Hepatocyte (in vitro differentiated cells): ENCODE results near the gene PRRT3. TPM values are rescaled to one million over a fixed set of nuclear protein-coding genes. Genes with fewer than 3 reads are reported as not detected.

Experiments
- DNase-seq: peaks from one replicate; pipeline ENCODE4 v3.0.0-alpha.2; 2016; ENCODE audit warnings: low spot score
- H2AFZ ChIP-seq: fragments of 200-600 bp; sonication (generic); 2 replicates; pipeline ENCODE4 v1.6.0; 2016; ENCODE audit warnings: antibody characterized with exemption, mild to moderate bottlenecking
- H3K27ac ChIP-seq: fragments of 200-600 bp; sonication (generic); 2 replicates; pipeline ENCODE4 v1.5.1; 2016; ENCODE audit warnings: mild to moderate bottlenecking
- H3K27me3 ChIP-seq: fragments of 200-600 bp; sonication (generic); 2 replicates; pipeline ENCODE4 v1.6.1; 2016
- H3K36me3 ChIP-seq: fragments of 200-600 bp; sonication (generic); replicated peaks from 2 replicates; pipeline ENCODE4 v1.5.1; 2016; ENCODE audit warnings: low read depth; ENCODE audit not compliant: insufficient read depth
- H3K4me1 ChIP-seq: fragments of 200-600 bp; sonication (generic); 2 replicates; pipeline ENCODE4 v1.5.1; 2016; ENCODE audit warnings: mild to moderate bottlenecking, moderate library complexity; ENCODE audit not compliant: insufficient read depth
- H3K4me2 ChIP-seq: fragments of 200-600 bp; sonication (generic); 2 replicates; pipeline ENCODE4 v1.6.0; 2016
- H3K4me3 ChIP-seq: fragments of 200-600 bp; sonication (generic); 2 replicates; pipeline ENCODE4 v1.5.1; 2016; ENCODE audit warnings: mild to moderate bottlenecking
- H3K79me2 ChIP-seq: fragments of 200-600 bp; sonication (generic); 2 replicates; pipeline ENCODE4 v1.6.0; 2017; ENCODE audit warnings: mild to moderate bottlenecking
- H3K9me2 ChIP-seq: fragments of 200-600 bp; sonication (generic); replicated peaks from 2 replicates; pipeline ENCODE4 v1.6.0; 2017; ENCODE audit warnings: mild to moderate bottlenecking; ENCODE audit not compliant: insufficient read depth
- H3K9me3 ChIP-seq: fragments of 200-600 bp; sonication (generic); 2 replicates; pipeline ENCODE4 v1.5.1; 2016; ENCODE audit warnings: low read depth, mild to moderate bottlenecking
- H4K20me1 ChIP-seq: fragments of 200-600 bp; sonication (generic); 2 replicates; pipeline ENCODE4 v1.6.0; 2016; ENCODE audit warnings: mild to moderate bottlenecking; ENCODE audit not compliant: insufficient read depth, poor library complexity, severe bottlenecking
- CTCF ChIP-seq: fragments of 200-600 bp; sonication (generic); IDR thresholded peaks from 2 replicates; pipeline ENCODE4 v1.5.1; 2016; ENCODE audit warnings: antibody characterized with exemption, mild to moderate bottlenecking; ENCODE audit not compliant: poor library complexity
- EZH2 ChIP-seq: fragments of 200-600 bp; sonication (generic); IDR thresholded peaks from 2 replicates; pipeline ENCODE4 v1.6.1; 2016; ENCODE audit warnings: antibody characterized with exemption, mild to moderate bottlenecking, borderline replicate concordance
- EZH2phosphoT487 ChIP-seq: fragments of 200-600 bp; sonication (generic); IDR thresholded peaks from one replicate; pipeline ENCODE4 v1.6.1; 2018; ENCODE audit warnings: antibody characterized with exemption, mild to moderate bottlenecking, low read depth, moderate library complexity; ENCODE audit not compliant: unreplicated experiment, severe bottlenecking
- WGBS: methylation state at CpG from one replicate; pipeline ENCODE4 v1.1.6; 2016; ENCODE audit warnings: low lambda C conversion rate; ENCODE audit errors: missing lambda C conversion rate; 5-methylcytosine and 5-hydroxymethylcytosine counted together
- polyA plus RNA-seq: library from polyadenylated mRNA; unstranded; fragments of >200 nt; fragmentation: Nextera tagmentation; extraction: Ambion mirVana; gene quantifications from 2 replicates; pipeline ENCODE4 v1.2.1, GENCODE V29; 2016
- total RNA-seq: library from RNA; depleted of rRNA; stranded (reverse); fragments of >200 nt; gene quantifications from 2 replicates; pipeline ENCODE4 v1.2.3, GENCODE V29; 2014

PRRT3 gene
- total and polyA plus RNA-seq, 2 experiments from 2014 or later, result 2.0 to 2.5 TPM

- Histone ChIP-seq H3K4me3 (peak overlapping the region; percentile 89), H3K4me1 (peaks cover 13% of the 10 kb centered on the region), H4K20me1 (no peaks in the 10 kb centered on the region), H3K79me2 (peaks cover 60% of the 10 kb centered on the region), H3K9me3 (no peaks in the 10 kb centered on the region), H3K27me3 (no peaks in the 10 kb centered on the region), H2AFZ (peak overlapping the region; percentile 80), H3K36me3 (no peaks in the 10 kb centered on the region), H3K9me2 (no peaks in the 10 kb centered on the region), H3K27ac (peak overlapping the region; percentile 74), H3K4me2 (peak overlapping the region; percentile 96)
- TF ChIP-seq EZH2phosphoT487 (no peak), EZH2 (no peak), CTCF (no peak)
- 2% methylated on average over 17 of the region's 17 CpGs for WGBS
- DNase-seq, result peak; percentile 12
Observed at GRCh38 chr3:9986230-9986725, 34.1 kb upstream of the PRRT3 start.

- Histone ChIP-seq H3K9me3 (no peaks in the 10 kb centered on the region), H3K4me2 (no peak overlapping the region), H3K79me2 (peaks cover 42% of the 10 kb centered on the region), H2AFZ (no peak overlapping the region), H4K20me1 (no peaks in the 10 kb centered on the region), H3K27ac (no peak overlapping the region), H3K36me3 (no peaks in the 10 kb centered on the region), H3K9me2 (no peaks in the 10 kb centered on the region), H3K27me3 (no peaks in the 10 kb centered on the region), H3K4me1 (peaks cover 5% of the 10 kb centered on the region), H3K4me3 (no peak overlapping the region)
- TF ChIP-seq CTCF (no peak), EZH2 (no peak), EZH2phosphoT487 (no peak)
- no peak for DNase-seq
- WGBS, result 98% methylated on average over 2 of the region's 2 CpGs
Observed at GRCh38 chr3:9980251-9980650, 28.0 kb upstream of the PRRT3 start.

- Histone ChIP-seq H3K27me3 (no peaks in the 10 kb centered on the region), H3K4me1 (peaks cover 5% of the 10 kb centered on the region), H3K4me3 (no peak overlapping the region), H3K9me3 (no peaks in the 10 kb centered on the region), H3K27ac (no peak overlapping the region), H3K4me2 (no peak overlapping the region), H3K79me2 (peaks cover 31% of the 10 kb centered on the region), H3K36me3 (no peaks in the 10 kb centered on the region), H2AFZ (no peak overlapping the region), H4K20me1 (no peaks in the 10 kb centered on the region), H3K9me2 (no peaks in the 10 kb centered on the region)
- TF ChIP-seq EZH2phosphoT487 (no peak), EZH2 (no peak), CTCF (no peak)
- DNase-seq, result no peak
- 93% methylated on average over 8 of the region's 8 CpGs for WGBS
Observed at GRCh38 chr3:9978710-9979305, 26.6 kb upstream of the PRRT3 start.
